Measurements from ENCODE around the gene GINS1.
A peak's percentile ranks its signal among the peaks of the same experiment; 100 is the strongest.

Gene GINS1

GRCh38 chr20:25477014-25477882, 69.8 kb downstream of the GINS1 start:
- no peak for TF ChIP-seq CTCF (IDR thresholded peaks at IDR 0.05; ENCODE audit: low read depth, low read length)
- H3K4me3 ChIP-seq (replicated peaks in 1 of 2; ENCODE audit: low read depth in 2 of 2, low read length in 2 of 2), result no peak overlapping the region
- DNase-seq (ENCODE audit: low read depth in 2 of 2), result no peak

GRCh38 chr20:25478889-25479568, 71.6 kb downstream of the GINS1 start:
- DNase-seq (ENCODE audit: low read depth in 2 of 2), result no peak
- no peak for TF ChIP-seq CTCF (IDR thresholded peaks at IDR 0.05; ENCODE audit: low read depth, low read length)
- no peak overlapping the region for H3K4me3 ChIP-seq (replicated peaks in 1 of 2; ENCODE audit: low read depth in 2 of 2, low read length in 2 of 2)

GRCh38 chr20:25479638-25480037, 72.2 kb downstream of the GINS1 start:
- TF ChIP-seq CTCF (IDR thresholded peaks at IDR 0.05; ENCODE audit: low read depth, low read length), result no peak
- no peak for DNase-seq (ENCODE audit: low read depth in 2 of 2)
- H3K4me3 ChIP-seq (replicated peaks in 1 of 2; ENCODE audit: low read depth in 2 of 2, low read length in 2 of 2), result no peak overlapping the region

GRCh38 chr20:25480156-25480555, 72.7 kb downstream of the GINS1 start:
- DNase-seq (ENCODE audit: low read depth in 2 of 2), result no peak
- no peak overlapping the region for H3K4me3 ChIP-seq (replicated peaks in 1 of 2; ENCODE audit: low read depth in 2 of 2, low read length in 2 of 2)
- no peak for TF ChIP-seq CTCF (IDR thresholded peaks at IDR 0.05; ENCODE audit: low read depth, low read length)

- DNase-seq (ENCODE audit: low read depth in 2 of 2), result no peak
- H3K4me3 ChIP-seq (replicated peaks in 1 of 2; ENCODE audit: low read depth in 2 of 2, low read length in 2 of 2), result no peak overlapping the region
- TF ChIP-seq CTCF (IDR thresholded peaks at IDR 0.05; ENCODE audit: low read depth, low read length), result no peak
Measured at GRCh38 chr20:25480797-25481196, 73.3 kb downstream of the GINS1 start.

GRCh38 chr20:25481235-25481917, 73.9 kb downstream of the GINS1 start:
- no peak for DNase-seq (ENCODE audit: low read depth in 2 of 2)
- no peak overlapping the region for H3K4me3 ChIP-seq (replicated peaks in 1 of 2; ENCODE audit: low read depth in 2 of 2, low read length in 2 of 2)
- TF ChIP-seq CTCF (IDR thresholded peaks at IDR 0.05; ENCODE audit: low read depth, low read length), result peak; percentile 8
